Measurements from ENCODE around the gene FAM120B. TPM values are rescaled to one million over a fixed set of nuclear protein-coding genes. Genes with fewer than 3 reads are reported as not detected.

Gene FAM120B
- total RNA-seq, 1 experiment from 2014 or later = 25.2 TPM

GRCh38 chr6:170436209-170436809 is 129.8 kb downstream of the FAM120B start:
- no TSS peak for BruUV-seq (replicated peaks)
- Histone ChIP-seq H3K9me2 (ENCODE audit: insufficient read depth) (no peaks in the 10 kb centered on the region), H3K36me3 (ENCODE audit: control insufficient read depth in 1 of 2, insufficient read depth in 2 of 2, low read length in 2 of 2) (no peaks in the 10 kb centered on the region), H4K20me1 (ENCODE audit: insufficient read depth) (no peaks in the 10 kb centered on the region), H3K4me1 (ENCODE audit: control insufficient read depth in 1 of 2, insufficient read depth in 2 of 2, low read length in 2 of 2) (peaks cover 0 to 5% of the 10 kb centered on the region in 2 experiments; a peak in 1 of 4 replicates), H3K9me3 (ENCODE audit: control insufficient read depth in 1 of 2, insufficient read depth in 1 of 2, low read depth in 1 of 2, low read length in 2 of 2) (no peaks in the 10 kb centered on the region), H3K4me3 (replicated peaks in 1 of 2; ENCODE audit: low read depth in 1 of 2, low read length in 2 of 2) (no peak overlapping the region), H3K27me3 (ENCODE audit: insufficient read depth, low read length) (no peaks in the 10 kb centered on the region), H3K27ac (ENCODE audit: low read depth, low read length) (no peak overlapping the region), H2AFZ (ENCODE audit: low read depth, low read length, poor library complexity, severe bottlenecking) (no peak overlapping the region), H3K9ac (ENCODE audit: low read length) (no peak overlapping the region), H3K79me2 (ENCODE audit: insufficient read depth, low read length) (no peaks in the 10 kb centered on the region), H3K4me2 (ENCODE audit: low read length) (no peak overlapping the region)
- TF ChIP-seq ELF1 (IDR thresholded peaks at IDR 0.05; ENCODE audit: borderline replicate concordance, low read depth) (no peak), REST (IDR thresholded peaks at IDR 0.05; ENCODE audit: low read depth) (no peak)
- ChIA-PET POLR2A (no interaction called here), CTCF (no interaction called here), RAD21 (ENCODE audit: low non-redundant PET in 1 of 2, low total read pairs in 2 of 2, uncharacterized antibody in 2 of 2, unreplicated experiment in 2 of 2) (no interaction called here)
- intact Hi-C loops (cut with micrococcal nuclease) = no loop called here
- ATAC-seq (no peak), DNase-seq (ENCODE audit: low read depth, low spot score) (no peak)

GRCh38 chr6:170437719-170438401 is 131.3 kb downstream of the FAM120B start:
- H3K36me3 ChIP-seq (ENCODE audit: control insufficient read depth in 1 of 2, insufficient read depth in 2 of 2, low read length in 2 of 2) = no peaks in the 10 kb centered on the region
- ChIA-PET RAD21 (ENCODE audit: low non-redundant PET in 1 of 2, low total read pairs in 2 of 2, uncharacterized antibody in 2 of 2, unreplicated experiment in 2 of 2) (no interaction called here), CTCF (no interaction called here), POLR2A (no interaction called here)
- peaks cover 0 to 5% of the 10 kb centered on the region in 2 experiments; a peak in 1 of 4 replicates for H3K4me1 ChIP-seq (ENCODE audit: control insufficient read depth in 1 of 2, insufficient read depth in 2 of 2, low read length in 2 of 2)
- H3K9me3 ChIP-seq (ENCODE audit: control insufficient read depth in 1 of 2, insufficient read depth in 1 of 2, low read depth in 1 of 2, low read length in 2 of 2) = no peaks in the 10 kb centered on the region
- intact Hi-C loops (cut with micrococcal nuclease) = no loop called here
- no peak overlapping the region for H3K27ac ChIP-seq (ENCODE audit: low read depth, low read length)
- no peak overlapping the region for H3K9ac ChIP-seq (ENCODE audit: low read length)
- BruUV-seq (replicated peaks) = no TSS peak
- ATAC-seq (no peak), DNase-seq (ENCODE audit: low read depth, low spot score) (no peak)
- H2AFZ ChIP-seq (ENCODE audit: low read depth, low read length, poor library complexity, severe bottlenecking) = no peak overlapping the region
- 0 out of 2 replicates have a peak overlapping the region, but pooled peaks have one; percentile 17 for H3K4me2 ChIP-seq (ENCODE audit: low read length)
- no peaks in the 10 kb centered on the region for H3K27me3 ChIP-seq (ENCODE audit: insufficient read depth, low read length)
- no peaks in the 10 kb centered on the region for H3K79me2 ChIP-seq (ENCODE audit: insufficient read depth, low read length)
- no peaks in the 10 kb centered on the region for H3K9me2 ChIP-seq (ENCODE audit: insufficient read depth)
- H4K20me1 ChIP-seq (ENCODE audit: insufficient read depth) = no peaks in the 10 kb centered on the region
- H3K4me3 ChIP-seq (replicated peaks in 1 of 2; ENCODE audit: low read depth in 1 of 2, low read length in 2 of 2) = no peak overlapping the region
- TF ChIP-seq ZNF274 (IDR thresholded peaks at IDR 0.05; ENCODE audit: low read depth, low read length) = no peak
- no peak for TF ChIP-seq TCF7L2 (IDR thresholded peaks at IDR 0.05; ENCODE audit: borderline replicate concordance, extremely low read depth, insufficient read depth, insufficient read length)
- no peak for TF ChIP-seq REST (IDR thresholded peaks at IDR 0.05; ENCODE audit: low read depth)
- TF ChIP-seq YY1 (IDR thresholded peaks at IDR 0.05; ENCODE audit: extremely low read depth, insufficient replicate concordance, low read depth, low read length) = no peak
- TF ChIP-seq CBX3 (IDR thresholded peaks at IDR 0.05; ENCODE audit: low read depth) = no peak
- no peak for TF ChIP-seq POLR2A (IDR thresholded peaks at IDR 0.05; ENCODE audit: borderline replicate concordance, extremely low read depth, insufficient read depth, insufficient read length)
- TF ChIP-seq RAD21 (IDR thresholded peaks at IDR 0.05; ENCODE audit: low read depth) = no peak
- no peak for TF ChIP-seq ATF3 (IDR thresholded peaks at IDR 0.05)
- TF ChIP-seq EZH2 (IDR thresholded peaks at IDR 0.05) = no peak
- TF ChIP-seq FOSL1 (IDR thresholded peaks at IDR 0.05; ENCODE audit: low read depth) = no peak
- no peak for TF ChIP-seq JUND (IDR thresholded peaks at IDR 0.05)

All from HCT116 (cell line).